Neural cell (in vitro differentiated cells): ENCODE measurements around the gene NTPCR. TPM values are rescaled to one million over a fixed set of nuclear protein-coding genes. Genes with fewer than 3 reads are reported as not detected.

Source experiments
- H2AFZ ChIP-seq: fragments of 200-600, 300-800 bp; sonication (generic), shearing (Covaris generic); 2 replicates; pipeline ENCODE4 v1.6.0; 2014; ENCODE audit warnings: low read depth, mild to moderate bottlenecking, antibody characterized with exemption, low read length, moderate library complexity
- H3F3A ChIP-seq: fragments of 200-600 bp; shearing (Covaris generic); 2 replicates; pipeline ENCODE4 v1.6.1; 2016; ENCODE audit warnings: mild to moderate bottlenecking, moderate library complexity, mixed read lengths, antibody characterized with exemption, low read length; ENCODE audit not compliant: insufficient read depth, poor library complexity, severe bottlenecking
- H3K27ac ChIP-seq: fragments of 200-600, 300-800 bp; sonication (generic), shearing (Covaris generic); 2 replicates; pipeline ENCODE4 v1.5.1; 2014; ENCODE audit warnings: mild to moderate bottlenecking, low read length, moderate library complexity
- H3K27me3 ChIP-seq: fragments of 300-800, 200-600 bp; sonication (generic), shearing (Covaris generic); 2 replicates; pipeline ENCODE4 v1.6.0; 2014; ENCODE audit warnings: mild to moderate bottlenecking, low read depth, low read length, moderate library complexity; ENCODE audit not compliant: insufficient read depth
- H3K36me3 ChIP-seq: fragments of 300-800, 200-600 bp; sonication (generic), shearing (Covaris generic); 2 replicates; pipeline ENCODE4 v1.5.1; 2014; ENCODE audit warnings: mild to moderate bottlenecking, antibody characterized with exemption, low read length, moderate library complexity; ENCODE audit not compliant: insufficient read depth
- H3K4me2 ChIP-seq: fragments of 300-800, 200-600 bp; sonication (generic), shearing (Covaris generic); 2 replicates; pipeline ENCODE4 v1.6.0; 2014; ENCODE audit warnings: mild to moderate bottlenecking, low read length
- H3K4me3 ChIP-seq: fragments of 300-800, 200-600 bp; sonication (generic), shearing (Covaris generic); 2 replicates; pipeline ENCODE4 v1.5.1; 2014; ENCODE audit warnings: mild to moderate bottlenecking, low read length, moderate library complexity
- H3K79me2 ChIP-seq: fragments of 200-600 bp; shearing (Covaris generic); replicated peaks from 2 replicates; pipeline ENCODE4 v1.6.0; 2014; ENCODE audit warnings: mild to moderate bottlenecking, low read length, moderate library complexity; ENCODE audit not compliant: insufficient read depth
- H3K9ac ChIP-seq: fragments of 300-800, 200-600 bp; sonication (generic), shearing (Covaris generic); 2 replicates; pipeline ENCODE4 v1.6.1; 2016; ENCODE audit warnings: mild to moderate bottlenecking, low read length, mixed read lengths
- H3K9me2 ChIP-seq: fragments of 200-600 bp; shearing (Covaris generic); 2 replicates; pipeline ENCODE4 v1.6.1; 2016; ENCODE audit warnings: mild to moderate bottlenecking, low read length, mixed read lengths; ENCODE audit not compliant: insufficient read depth
- H3K9me3 ChIP-seq: fragments of 200-600, 300-800 bp; sonication (generic), shearing (Covaris generic); 2 replicates; pipeline ENCODE4 v1.6.1; 2016; ENCODE audit warnings: mild to moderate bottlenecking, mixed run types, low read length, moderate library complexity, mixed read lengths
- H4K20me1 ChIP-seq: fragments of 200-600 bp; shearing (Covaris generic); 2 replicates; pipeline ENCODE4 v1.6.1; 2016; ENCODE audit warnings: mild to moderate bottlenecking, mixed run types; ENCODE audit not compliant: insufficient read depth
- CTCF ChIP-seq: fragments of 450-650 bp; IDR thresholded peaks from 2 replicates; pipeline ENCODE4 v1.5.1; 2014; ENCODE audit warnings: antibody characterized with exemption, mild to moderate bottlenecking, moderate library complexity; ENCODE audit not compliant: poor library complexity, severe bottlenecking
- EP300 ChIP-seq: fragments of 450-650 bp; conservative IDR thresholded peaks from 2 replicates; pipeline ENCODE4 v1.6.1; 2014; ENCODE audit warnings: antibody characterized with exemption, mild to moderate bottlenecking, moderate library complexity; ENCODE audit not compliant: poor library complexity, severe bottlenecking
- EZH2 ChIP-seq: fragments of 200-600, 300-800 bp; shearing (Covaris generic), sonication (generic); IDR thresholded peaks from 2 replicates; pipeline ENCODE4 v1.6.1; 2014; ENCODE audit warnings: antibody characterized with exemption, low read length, borderline replicate concordance, mild to moderate bottlenecking; ENCODE audit not compliant: insufficient read depth, poor library complexity, severe bottlenecking
- MXI1 ChIP-seq: fragments of 450-650 bp; conservative IDR thresholded peaks from 2 replicates; pipeline ENCODE4 v1.6.1; 2014; ENCODE audit warnings: antibody characterized with exemption, mild to moderate bottlenecking; ENCODE audit not compliant: poor library complexity, severe bottlenecking
- POLR2AphosphoS5 ChIP-seq: IDR thresholded peaks from 2 replicates; pipeline ENCODE4 v1.6.1; 2012
- RAD21 ChIP-seq: fragments of 450-650 bp; conservative IDR thresholded peaks from 2 replicates; pipeline ENCODE4 v1.6.1; 2014; ENCODE audit warnings: antibody characterized with exemption, mild to moderate bottlenecking, moderate library complexity
- REST ChIP-seq: IDR thresholded peaks from 2 replicates; pipeline ENCODE4 v1.6.1; 2012; ENCODE audit warnings: borderline replicate concordance
- SMC3 ChIP-seq: fragments of 450-650 bp; conservative IDR thresholded peaks from 2 replicates; pipeline ENCODE4 v1.6.1; 2014; ENCODE audit warnings: antibody characterized with exemption, mild to moderate bottlenecking, moderate library complexity; ENCODE audit not compliant: poor library complexity
- TAF1 ChIP-seq: IDR thresholded peaks from 2 replicates; pipeline ENCODE4 v1.6.1; 2012; ENCODE audit warnings: low read depth
- polyA minus RNA-seq: library from RNA; depleted of rRNA, polyadenylated mRNA; stranded (reverse); fragments of >200 nt; gene quantifications from 2 replicates; pipeline ENCODE4 v1.2.3, GENCODE V29; 2014
- polyA plus RNA-seq: library from polyadenylated mRNA; depleted of rRNA; stranded (reverse); fragments of >200 nt; gene quantifications from 2 replicates; pipeline ENCODE4 v1.2.3, GENCODE V29; 2014

Gene NTPCR
- polyA plus RNA-seq = 36.7 and 52.6 TPM in 2 replicates
- 22.6 and 32.0 TPM in 2 replicates for polyA minus RNA-seq

GRCh38 chr1:232950197-232951176 is at the start of gene NTPCR:
NTPCR (plus strand) TSS chr1:232950611; CDS start chr1:232950711, 100 bp downstream.
- H3K9me2 ChIP-seq = no peaks in the 10 kb centered on the region
- H3K36me3 ChIP-seq = no peaks in the 10 kb centered on the region
- H3K27ac ChIP-seq = peak within 1 kb of the TSS; percentile 27
- no peaks in the 10 kb centered on the region for H4K20me1 ChIP-seq
- no peaks in the 10 kb centered on the region for H3K9me3 ChIP-seq
- H3K4me3 ChIP-seq = peak within 1 kb of the TSS; percentile 81
- H3K4me2 ChIP-seq = peak within 1 kb of the TSS; percentile 96
- TF ChIP-seq MXI1 (peak; percentile 92), REST (peak; percentile 31), TAF1 (no peak), EZH2 (no peak), SMC3 (peak; percentile 30), EP300 (no peak), POLR2AphosphoS5 (peak; percentile 43), CTCF (peak; percentile 36), RAD21 (peak; percentile 54)
- H3K79me2 ChIP-seq = peaks cover 15% of the 10 kb centered on the region
- no peaks in the 10 kb centered on the region for H3F3A ChIP-seq
- no peaks in the 10 kb centered on the region for H3K27me3 ChIP-seq
- H3K9ac ChIP-seq = peak within 1 kb of the TSS; percentile 73
- peak within 1 kb of the TSS; percentile 38 for H2AFZ ChIP-seq

GRCh38 chr1:232900818-232901217 is 49.6 kb upstream of the NTPCR start:
- no peak for TF ChIP-seq RAD21
- no peak for TF ChIP-seq REST
- TF ChIP-seq EP300 = no peak
- no peak for TF ChIP-seq SMC3
- TF ChIP-seq TAF1 = no peak
- no peak for TF ChIP-seq MXI1
- TF ChIP-seq CTCF = no peak
- no peak for TF ChIP-seq POLR2AphosphoS5
- no peak for TF ChIP-seq EZH2

More at GRCh38 chr1:232900818-232901217, 49.6 kb upstream of the NTPCR start:
- Histone ChIP-seq H3F3A (no peaks in the 10 kb centered on the region), H3K79me2 (no peaks in the 10 kb centered on the region), H4K20me1 (no peaks in the 10 kb centered on the region), H3K4me3 (no peak overlapping the region), H3K9me3 (no peaks in the 10 kb centered on the region), H3K36me3 (no peaks in the 10 kb centered on the region), H3K9ac (no peak overlapping the region), H3K9me2 (no peaks in the 10 kb centered on the region), H3K27me3 (no peaks in the 10 kb centered on the region), H3K27ac (no peak overlapping the region), H2AFZ (no peak overlapping the region), H3K4me2 (no peak overlapping the region)
